ENCODE measurements around the gene DLL1.

DNA sequence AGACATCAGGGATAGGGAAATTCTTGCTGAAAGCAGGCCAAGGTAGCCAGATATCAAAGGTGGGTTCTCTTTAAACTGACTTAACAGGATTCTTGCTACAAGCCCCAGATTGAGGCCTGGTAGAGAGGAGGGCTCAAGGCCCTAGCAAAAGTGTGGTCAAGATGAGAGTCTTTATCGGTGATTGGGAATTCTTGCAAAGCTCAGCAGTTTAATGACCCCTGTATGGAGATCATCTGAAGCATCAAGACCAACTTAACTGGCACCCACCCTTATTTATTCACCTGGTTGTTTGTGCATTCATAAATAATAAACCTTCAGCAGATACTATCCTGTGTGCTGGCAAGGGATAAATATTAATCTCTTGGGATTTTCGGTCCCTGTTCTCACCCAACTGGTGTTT lies 22.0 kb upstream of the DLL1 start:
- TF ChIP-seq, protein P1, sequence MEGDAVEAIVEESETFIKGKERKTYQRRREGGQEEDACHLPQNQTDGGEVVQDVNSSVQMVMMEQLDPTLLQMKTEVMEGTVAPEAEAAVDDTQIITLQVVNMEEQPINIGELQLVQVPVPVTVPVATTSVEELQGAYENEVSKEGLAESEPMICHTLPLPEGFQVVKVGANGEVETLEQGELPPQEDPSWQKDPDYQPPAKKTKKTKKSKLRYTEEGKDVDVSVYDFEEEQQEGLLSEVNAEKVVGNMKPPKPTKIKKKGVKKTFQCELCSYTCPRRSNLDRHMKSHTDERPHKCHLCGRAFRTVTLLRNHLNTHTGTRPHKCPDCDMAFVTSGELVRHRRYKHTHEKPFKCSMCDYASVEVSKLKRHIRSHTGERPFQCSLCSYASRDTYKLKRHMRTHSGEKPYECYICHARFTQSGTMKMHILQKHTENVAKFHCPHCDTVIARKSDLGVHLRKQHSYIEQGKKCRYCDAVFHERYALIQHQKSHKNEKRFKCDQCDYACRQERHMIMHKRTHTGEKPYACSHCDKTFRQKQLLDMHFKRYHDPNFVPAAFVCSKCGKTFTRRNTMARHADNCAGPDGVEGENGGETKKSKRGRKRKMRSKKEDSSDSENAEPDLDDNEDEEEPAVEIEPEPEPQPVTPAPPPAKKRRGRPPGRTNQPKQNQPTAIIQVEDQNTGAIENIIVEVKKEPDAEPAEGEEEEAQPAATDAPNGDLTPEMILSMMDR (conservative IDR thresholded peaks at IDR 0.05): no peak
- no peak for TF ChIP-seq ZFX (IDR thresholded peaks at IDR 0.05)

Data from C4-2B (cell line).